ENCODE data around the gene SEPSECS.

DNA sequence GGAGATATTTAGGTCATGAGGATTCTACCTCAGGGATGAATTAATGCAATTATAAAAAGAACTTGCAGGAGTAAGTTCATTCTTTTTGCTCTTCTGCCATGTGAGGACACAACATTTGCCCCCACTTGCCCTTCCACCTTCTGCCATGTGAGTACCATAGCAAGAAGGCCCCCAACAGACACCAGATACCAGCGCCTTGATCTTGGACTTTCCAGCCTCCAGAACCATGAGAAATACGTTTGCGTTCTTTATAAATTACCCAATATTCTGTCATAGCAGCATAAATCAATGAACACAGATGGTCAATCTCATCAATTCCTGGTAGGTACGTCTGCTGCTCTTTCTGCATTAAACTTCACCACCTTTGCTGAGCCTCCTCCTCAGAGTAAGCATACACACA lies 5.7 kb upstream of the SEPSECS start:
- TF ChIP-seq ZFP30 (CRISPR knock-in tag; IDR thresholded peaks at IDR 0.05), result no peak
- TF ChIP-seq, protein P1, sequence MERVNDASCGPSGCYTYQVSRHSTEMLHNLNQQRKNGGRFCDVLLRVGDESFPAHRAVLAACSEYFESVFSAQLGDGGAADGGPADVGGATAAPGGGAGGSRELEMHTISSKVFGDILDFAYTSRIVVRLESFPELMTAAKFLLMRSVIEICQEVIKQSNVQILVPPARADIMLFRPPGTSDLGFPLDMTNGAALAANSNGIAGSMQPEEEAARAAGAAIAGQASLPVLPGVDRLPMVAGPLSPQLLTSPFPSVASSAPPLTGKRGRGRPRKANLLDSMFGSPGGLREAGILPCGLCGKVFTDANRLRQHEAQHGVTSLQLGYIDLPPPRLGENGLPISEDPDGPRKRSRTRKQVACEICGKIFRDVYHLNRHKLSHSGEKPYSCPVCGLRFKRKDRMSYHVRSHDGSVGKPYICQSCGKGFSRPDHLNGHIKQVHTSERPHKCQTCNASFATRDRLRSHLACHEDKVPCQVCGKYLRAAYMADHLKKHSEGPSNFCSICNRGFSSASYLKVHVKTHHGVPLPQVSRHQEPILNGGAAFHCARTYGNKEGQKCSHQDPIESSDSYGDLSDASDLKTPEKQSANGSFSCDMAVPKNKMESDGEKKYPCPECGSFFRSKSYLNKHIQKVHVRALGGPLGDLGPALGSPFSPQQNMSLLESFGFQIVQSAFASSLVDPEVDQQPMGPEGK (CRISPR knock-in tag; IDR thresholded peaks at IDR 0.05; ENCODE audit: borderline replicate concordance), result no peak
- no peak for TF ChIP-seq ZFP3 (CRISPR knock-in tag; IDR thresholded peaks at IDR 0.05)
- TF ChIP-seq ZC3H10 (CRISPR knock-in tag; IDR thresholded peaks at IDR 0.05), result no peak
- TF ChIP-seq ARNTL (CRISPR knock-in tag; IDR thresholded peaks at IDR 0.05; ENCODE audit: borderline replicate concordance, low read depth), result no peak
